ENCODE measurements around the gene IMPA2. TPM values are rescaled to one million over a fixed set of nuclear protein-coding genes. Genes with fewer than 3 reads are reported as not detected.

The IMPA2 gene
- total and polyA plus RNA-seq, 10 of the 15 experiments (the other 5 are each of a cell fraction or from before 2014, with no cell fraction given), result 0.24 to 21.0 (median 11.4) TPM

GRCh38 chr18:12007063-12007462 is 25.8 kb downstream of the IMPA2 start:
- no TSS peak for BruUV-seq (replicated peaks)
- ChIA-PET SMC1A (ENCODE audit: uncharacterized antibody, unreplicated experiment) (no interaction called here), POLR2A (interaction anchor here (0.6 kb wide), 1 partner anchor 33 kb away, joined by 4 read pairs; no protein-coding TSS in a partner anchor), CTCF (no interaction called here), RAD21 (ENCODE audit: unreplicated experiment) (no interaction called here)
- Histone ChIP-seq H3K9me3 (replicated peaks; ENCODE audit: control insufficient read depth, insufficient read depth, low read length) (no peaks in the 10 kb centered on the region), H3K4me3 (no peak overlapping the region), H3K9ac (ENCODE audit: control insufficient read depth, insufficient read depth, low read length) (no peak overlapping the region), H3K79me2 (ENCODE audit: control insufficient read depth, insufficient read depth, low read length) (no peaks in the 10 kb centered on the region), H3K27ac (ENCODE audit: control insufficient read depth, insufficient read depth) (no peak overlapping the region), H4K20me1 (ENCODE audit: control insufficient read depth, insufficient read depth) (no peaks in the 10 kb centered on the region), H3K4me2 (ENCODE audit: control insufficient read depth, insufficient read depth) (no peak overlapping the region), H3K27me3 (replicated peaks in 1 of 2; ENCODE audit: control insufficient read depth in 2 of 2, insufficient read depth in 2 of 2, low read length in 1 of 2) (no peaks in the 10 kb centered on the region), H3K36me3 (ENCODE audit: control insufficient read depth in 2 of 2, insufficient read depth in 2 of 2, low read length in 1 of 2) (no peaks in the 10 kb centered on the region), H2AFZ (ENCODE audit: control insufficient read depth, low read depth, low read length) (no peak overlapping the region), H3K4me1 (ENCODE audit: control insufficient read depth, insufficient read depth, low read length) (peaks cover 9% of the 10 kb centered on the region)
- intact Hi-C loops (cut with micrococcal nuclease; ENCODE audit: unreplicated experiment) (no loop called here), in situ Hi-C loops (cut with MboI) (no loop called here)
- ATAC-seq (no peak), FAIRE-seq (no peak), DNase-seq (ENCODE audit: low read depth, low spot score) (no peak)
- WGBS (ENCODE audit: insufficient coverage, insufficient replicate concordance, low lambda C conversion rate, missing lambda C conversion rate), result 95% methylated on average over 12 of the region's 12 CpGs
- TF ChIP-seq NR2F1 (conservative IDR thresholded peaks at IDR 0.05) (no peak), MEF2B (IDR thresholded peaks at IDR 0.05; ENCODE audit: partially characterized antibody, poor library complexity, severe bottlenecking) (no peak), HDGF (IDR thresholded peaks at IDR 0.05) (no peak), NR2C2 (IDR thresholded peaks at IDR 0.05; ENCODE audit: borderline replicate concordance, control insufficient read depth, insufficient read length, low read depth) (no peak), YBX1 (IDR thresholded peaks at IDR 0.05) (no peak), IKZF2 (IDR thresholded peaks at IDR 0.05) (no peak), BMI1 (IDR thresholded peaks at IDR 0.05; ENCODE audit: borderline replicate concordance) (no peak), SREBF2 (IDR thresholded peaks at IDR 0.05; ENCODE audit: low read length) (no peak), E2F4 (IDR thresholded peaks at IDR 0.05; ENCODE audit: low read depth, low read length) (no peak)

All from GM12878 (cell line).